ENCODE results near the gene KIAA1217.
"Not testable (repeated sequence)": the region's sequence is repeated elsewhere in the genome, so short reads cannot be mapped to it uniquely, and the experiment has no call there.

The KIAA1217 gene

GRCh38 chr10:24344695-24345463, 135.9 kb downstream of the KIAA1217 start:
- no peak for TF ChIP-seq CTCF (IDR thresholded peaks at IDR 0.05; ENCODE audit: extremely low read depth, missing control alignments)
- no peak for DNase-seq (ENCODE audit: low spot score)

- no peak for TF ChIP-seq CTCF (IDR thresholded peaks at IDR 0.05; ENCODE audit: extremely low read depth, missing control alignments)
- no peak for DNase-seq (ENCODE audit: low spot score)
Measured at GRCh38 chr10:24346877-24347519, 138.1 kb downstream of the KIAA1217 start.

- TF ChIP-seq CTCF (IDR thresholded peaks at IDR 0.05; ENCODE audit: extremely low read depth, missing control alignments) = no peak
- DNase-seq (ENCODE audit: low spot score) = no peak
Measured at GRCh38 chr10:24349379-24350001, 140.6 kb downstream of the KIAA1217 start.

- TF ChIP-seq CTCF (IDR thresholded peaks at IDR 0.05; ENCODE audit: extremely low read depth, missing control alignments) = no peak
- DNase-seq (ENCODE audit: low spot score) = no peak
Measured at GRCh38 chr10:24350070-24350921, 141.4 kb downstream of the KIAA1217 start.

- DNase-seq (ENCODE audit: low spot score) = not testable (repeated sequence)
Measured at GRCh38 chr10:24350922-24351225, 141.9 kb downstream of the KIAA1217 start.

- DNase-seq (ENCODE audit: low spot score) = no peak
- no peak for TF ChIP-seq CTCF (IDR thresholded peaks at IDR 0.05; ENCODE audit: extremely low read depth, missing control alignments)
Measured at GRCh38 chr10:24351961-24352360, 143.0 kb downstream of the KIAA1217 start.

- TF ChIP-seq CTCF (IDR thresholded peaks at IDR 0.05; ENCODE audit: extremely low read depth, missing control alignments) = no peak
- no peak for DNase-seq (ENCODE audit: low spot score)
Measured at GRCh38 chr10:24352399-24352798, 143.5 kb downstream of the KIAA1217 start.

Measured in GM20000 (cell line).